Ecto neural progenitor cell (in vitro differentiated cells): ENCODE results near the gene UTP4.
A peak's percentile ranks its signal among the peaks of the same experiment; 100 is the strongest.
"Not testable (repeated sequence)": the region's sequence is repeated elsewhere in the genome, so short reads cannot be mapped to it uniquely, and the experiment has no call there.

ENCODE experiments used
- DNase-seq: peaks from one replicate; pipeline ENCODE4 v3.0.0-alpha.2; 2018; ENCODE audit warnings: low spot score

UTP4 gene

DNA sequence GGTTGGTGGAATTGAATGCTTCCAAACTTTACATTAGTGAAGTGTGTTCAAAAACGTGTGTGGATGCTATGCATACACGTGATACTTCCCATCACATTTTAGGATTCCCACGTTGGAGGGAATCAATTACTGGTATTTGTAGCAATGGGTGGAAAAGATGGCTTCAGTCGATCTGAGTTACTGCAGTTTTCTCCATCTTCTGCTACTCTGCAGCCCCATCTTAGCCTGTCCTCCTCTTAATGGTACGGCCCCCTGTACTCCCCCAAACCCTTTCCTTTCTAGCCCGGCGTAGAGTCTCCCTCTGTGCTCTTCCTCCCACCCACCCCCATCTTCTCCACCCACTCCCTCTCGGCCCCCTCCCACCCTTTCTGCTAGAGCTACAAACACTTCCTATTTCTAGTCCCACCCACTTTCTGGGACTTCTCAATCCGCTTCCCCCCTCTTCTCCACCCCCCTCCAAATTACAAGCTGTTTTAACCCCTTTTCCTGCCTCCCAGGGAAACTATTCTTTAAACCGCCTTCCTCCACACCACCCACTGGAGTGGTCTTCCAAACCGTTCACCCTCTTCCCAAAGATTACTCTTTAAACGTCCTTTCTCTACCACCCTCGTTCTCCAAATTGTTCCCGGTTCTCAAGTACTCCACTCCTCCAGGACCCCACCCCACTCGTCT, 1.1 kb upstream of the UTP4 start:
- no peak for DNase-seq

DNA sequence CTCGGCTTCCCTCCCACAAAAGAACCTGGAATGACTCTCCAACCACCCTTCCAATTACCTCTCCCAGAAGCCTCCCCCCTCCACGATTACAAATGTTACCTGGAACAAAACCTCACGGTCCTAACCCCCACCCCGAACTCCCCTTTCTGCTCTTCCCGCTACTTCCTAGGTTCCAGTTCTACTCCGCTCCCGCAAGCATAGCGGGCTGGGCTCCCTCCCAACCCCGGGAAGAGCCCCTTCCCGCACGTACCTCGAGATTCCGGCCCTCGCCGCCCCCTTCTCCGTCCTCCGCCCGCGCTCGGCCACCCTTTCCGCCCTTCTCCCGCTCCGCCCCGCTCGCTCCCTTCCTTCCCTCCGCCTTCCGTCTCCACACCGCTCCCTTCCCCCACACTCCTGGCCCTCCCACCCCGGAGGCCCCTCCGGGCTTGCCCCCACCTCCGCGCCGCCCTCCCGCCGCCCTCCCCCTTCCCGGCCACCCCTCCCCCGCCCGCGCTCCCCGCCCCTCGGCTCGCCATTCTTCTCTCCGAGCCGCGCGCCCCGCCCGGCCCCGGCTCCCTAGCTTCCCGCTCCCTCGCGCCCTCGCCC, 518 bp upstream of the UTP4 start:
- peak; percentile 93 for DNase-seq

DNA sequence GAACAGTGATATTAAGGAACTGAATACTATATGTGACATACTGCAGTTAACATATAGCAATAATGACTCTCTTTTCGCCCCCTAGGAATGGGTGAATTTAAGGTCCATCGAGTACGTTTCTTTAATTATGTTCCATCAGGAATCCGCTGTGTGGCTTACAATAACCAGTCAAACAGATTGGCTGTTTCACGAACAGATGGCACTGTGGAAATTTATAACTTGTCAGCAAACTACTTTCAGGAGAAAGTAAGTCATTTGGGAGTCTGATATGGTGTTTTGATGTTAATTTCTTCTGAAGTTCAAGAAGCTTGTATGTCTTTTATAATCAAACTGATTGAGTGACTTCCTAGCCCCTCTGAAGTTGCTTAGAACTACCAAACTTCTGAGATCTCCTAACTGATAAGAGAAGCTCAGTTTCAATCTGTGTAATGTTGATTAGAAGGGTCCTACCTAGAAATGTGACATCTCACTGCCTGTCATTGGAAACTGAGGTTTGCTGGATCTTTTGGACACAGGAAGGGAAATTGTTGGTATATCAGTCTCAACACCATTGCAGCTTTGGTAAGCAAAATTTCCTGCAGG, 1.0 kb downstream of the UTP4 start:
- DNase-seq = no peak

DNA sequence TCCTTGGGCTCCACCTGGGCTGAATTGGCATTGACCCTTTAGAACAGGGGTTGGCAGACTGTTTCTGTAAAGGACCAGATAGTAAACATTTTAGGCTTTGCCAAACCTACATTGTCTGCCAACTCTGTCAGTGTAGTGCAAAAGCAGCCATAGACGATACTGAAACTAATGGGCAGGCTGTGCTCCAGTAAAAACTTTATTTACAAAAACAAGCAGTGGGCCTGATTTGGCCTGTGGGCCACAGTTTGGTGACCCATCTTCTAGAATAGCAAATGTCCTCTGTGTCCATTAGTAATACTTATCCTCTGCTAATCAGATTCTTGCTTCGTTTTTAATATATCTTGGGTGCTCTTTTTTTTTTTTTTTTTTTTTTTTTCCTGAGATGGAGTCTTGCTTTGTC, 6.2 kb downstream of the UTP4 start:
- DNase-seq = no peak

DNA sequence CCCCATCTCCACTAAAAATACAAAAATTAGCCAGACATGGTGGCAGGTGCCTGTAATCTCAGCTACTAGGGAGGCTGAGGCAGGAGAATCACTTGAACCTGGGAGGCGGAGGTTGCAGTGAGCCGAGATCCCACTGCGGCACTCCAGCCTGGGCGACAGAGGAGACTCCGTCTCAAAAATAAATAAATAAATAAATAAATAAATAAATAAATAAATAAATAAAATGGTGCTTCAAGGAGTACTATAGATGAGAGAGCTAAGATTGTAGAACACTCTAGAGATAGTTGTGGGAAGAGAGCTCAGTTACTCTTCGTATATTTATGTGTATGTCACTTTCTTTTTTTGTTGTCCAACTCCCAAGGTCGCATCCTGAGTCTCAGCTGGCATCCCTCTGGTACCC, 7.0 kb downstream of the UTP4 start:
- not testable (repeated sequence) for DNase-seq

DNA sequence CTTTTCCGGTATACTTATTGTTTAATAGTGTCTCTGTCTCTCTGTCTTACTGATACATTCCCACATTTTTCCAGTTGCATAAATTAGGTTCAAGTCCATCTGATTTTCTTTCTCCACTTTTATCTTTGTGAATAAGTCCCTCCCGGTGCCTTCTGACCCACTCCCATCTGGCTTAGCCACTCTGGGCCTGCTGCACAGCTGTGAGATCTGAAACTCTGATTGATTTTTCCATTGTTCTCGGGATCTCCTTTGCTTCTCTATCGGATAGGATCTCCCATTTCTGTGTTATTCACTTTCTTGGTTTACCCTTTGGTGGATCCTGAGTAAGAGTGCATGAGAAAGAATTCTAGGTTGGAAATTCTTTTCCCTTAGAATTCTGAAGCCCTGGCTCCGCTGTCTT, 8.6 kb downstream of the UTP4 start:
- no peak for DNase-seq

DNA sequence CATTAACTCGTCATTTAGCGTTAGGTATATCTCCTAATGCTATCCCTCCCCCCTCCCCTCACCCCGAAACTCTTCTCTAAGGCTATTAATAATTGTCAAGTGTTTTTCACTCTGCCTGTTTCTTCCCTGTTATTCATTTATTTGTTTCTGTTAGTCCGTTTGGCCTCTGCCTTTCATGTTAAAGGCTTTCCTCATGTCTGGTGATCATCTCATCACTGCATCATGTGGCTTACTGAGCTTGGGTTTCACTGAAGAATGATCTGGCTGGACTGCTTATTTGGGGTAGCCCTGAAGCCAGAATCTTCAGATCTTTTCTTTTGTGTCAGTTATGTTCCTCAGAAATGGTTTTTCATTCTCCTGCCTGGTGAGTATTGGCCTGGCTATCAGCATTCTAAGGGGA, 9.5 kb downstream of the UTP4 start:
- DNase-seq = no peak

DNA sequence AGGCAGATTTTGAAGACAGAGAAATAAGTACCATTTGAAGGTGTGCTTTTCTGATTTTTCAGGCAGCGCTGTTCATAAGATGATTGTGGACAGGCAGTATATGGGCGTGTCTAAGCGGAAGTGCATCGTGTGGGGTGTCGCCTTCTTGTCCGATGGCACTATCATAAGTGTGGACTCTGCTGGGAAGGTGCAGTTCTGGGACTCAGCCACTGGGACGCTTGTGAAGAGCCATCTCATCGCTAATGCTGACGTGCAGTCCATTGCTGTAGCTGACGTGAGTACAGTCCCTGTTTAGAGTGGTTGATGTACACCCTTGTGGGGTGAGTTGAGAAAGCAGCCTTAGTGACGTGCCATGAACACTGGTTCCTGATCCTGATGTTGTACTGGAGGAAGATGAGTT, 10.7 kb downstream of the UTP4 start:
- DNase-seq = no peak

DNA sequence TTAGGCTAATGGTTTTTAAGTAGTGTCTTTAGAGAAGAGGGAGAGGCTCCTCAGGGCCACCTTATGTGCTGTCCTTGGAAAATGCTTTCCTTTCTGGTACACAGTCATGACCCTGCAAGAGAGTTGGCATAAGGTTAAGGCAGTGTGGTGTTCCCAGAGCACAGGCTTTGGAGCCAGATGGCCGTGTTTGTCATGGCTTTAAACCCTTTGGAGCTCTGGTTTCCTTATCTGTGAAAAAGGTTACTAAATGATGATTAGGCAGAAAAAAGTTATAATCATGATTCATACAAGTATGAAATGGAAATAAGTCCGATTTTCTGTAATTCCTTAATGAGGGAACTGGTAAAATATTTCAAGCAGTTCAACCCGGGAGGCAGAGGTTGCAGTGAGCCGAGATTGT, 13.2 kb downstream of the UTP4 start:
- DNase-seq = no peak

DNA sequence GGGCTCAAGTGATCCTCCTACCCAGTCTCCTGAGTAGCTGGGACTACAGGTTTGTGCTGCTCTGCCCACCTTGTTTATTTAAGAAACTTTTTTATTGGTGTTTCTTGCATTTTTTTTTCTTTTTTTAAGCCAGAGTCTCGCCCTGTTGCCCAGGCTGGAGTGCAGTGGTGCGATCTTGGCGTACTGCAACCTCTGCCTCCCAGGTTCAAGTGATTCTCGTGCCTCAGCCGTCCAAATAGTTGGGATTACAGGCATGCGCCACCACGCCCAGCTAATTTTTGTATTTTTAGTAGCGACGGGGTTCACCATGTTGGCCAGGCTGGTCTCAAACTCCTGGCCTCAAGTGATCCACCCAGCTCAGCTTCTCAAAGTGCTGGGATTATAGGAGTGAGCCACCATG, 17.2 kb downstream of the UTP4 start:
- not testable (repeated sequence) for DNase-seq

DNA sequence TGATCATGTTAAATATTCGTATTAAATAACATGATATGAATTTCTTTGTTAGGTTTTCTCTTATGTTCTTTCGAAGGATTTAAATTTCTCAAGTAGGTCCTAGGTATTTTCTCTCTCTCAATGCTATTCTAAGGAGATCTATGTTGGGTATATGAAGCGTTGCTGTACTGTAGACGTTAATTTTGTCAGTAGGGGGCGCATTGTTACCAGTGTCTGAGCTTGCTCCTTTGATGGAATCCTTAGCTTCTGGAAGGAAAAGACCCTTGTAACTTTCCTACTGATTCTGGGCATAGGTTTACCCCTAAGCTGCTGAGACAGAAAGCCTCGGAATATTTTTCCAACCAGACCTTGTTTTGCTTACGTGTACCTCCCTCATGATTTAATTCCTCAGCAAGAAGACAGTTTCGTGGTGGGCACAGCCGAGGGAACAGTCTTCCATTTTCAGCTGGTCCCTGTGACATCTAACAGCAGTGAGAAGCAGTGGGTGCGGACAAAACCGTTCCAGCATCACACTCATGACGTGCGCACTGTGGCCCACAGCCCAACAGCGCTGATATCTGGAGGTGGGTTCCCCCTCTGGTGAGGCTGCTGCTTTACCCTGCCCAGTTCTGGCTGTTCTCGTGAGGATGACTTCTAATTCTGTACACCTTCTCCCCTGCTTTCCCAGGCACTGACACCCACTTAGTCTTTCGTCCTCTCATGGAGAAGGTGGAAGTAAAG, 17.9 kb downstream of the UTP4 start:
- DNase-seq = peak; percentile 53

DNA sequence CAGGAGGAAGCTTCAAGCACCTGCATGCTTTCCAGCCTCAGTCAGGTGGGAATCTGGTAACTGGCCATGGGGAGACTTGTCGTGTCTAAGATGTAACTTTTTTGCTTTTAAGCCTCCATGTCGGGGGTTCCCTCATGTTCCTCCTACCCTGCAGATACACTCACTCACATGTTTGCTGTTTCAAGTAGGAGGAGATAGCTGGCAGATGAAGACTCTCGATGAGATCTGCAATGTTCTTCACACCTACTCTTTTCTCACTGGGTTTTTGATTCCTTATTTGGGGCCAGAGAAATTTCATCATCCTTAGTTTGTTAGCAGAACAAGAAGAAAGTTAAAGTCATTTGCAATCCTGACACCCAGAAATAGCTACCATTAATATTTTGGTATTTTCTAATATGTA, 24.7 kb downstream of the UTP4 start:
- no peak for DNase-seq

DNA sequence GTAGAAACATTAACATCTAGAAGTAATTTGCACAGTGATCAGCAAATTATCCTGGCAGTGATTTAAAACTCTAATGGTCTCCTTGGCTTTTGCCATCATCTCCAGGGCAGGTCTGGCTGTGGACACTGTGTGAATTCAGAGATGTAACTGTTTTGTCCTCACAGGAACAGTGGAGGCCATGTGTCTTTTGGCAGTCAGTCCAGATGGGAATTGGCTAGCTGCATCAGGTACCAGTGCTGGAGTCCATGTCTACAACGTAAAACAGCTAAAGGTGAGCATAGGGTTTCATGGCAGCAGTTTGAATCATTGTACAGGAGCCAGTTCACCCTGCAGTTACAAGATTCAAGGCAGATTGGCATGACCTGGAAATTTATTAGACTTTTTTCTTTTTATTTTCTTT, 27.7 kb downstream of the UTP4 start:
- DNase-seq = no peak

DNA sequence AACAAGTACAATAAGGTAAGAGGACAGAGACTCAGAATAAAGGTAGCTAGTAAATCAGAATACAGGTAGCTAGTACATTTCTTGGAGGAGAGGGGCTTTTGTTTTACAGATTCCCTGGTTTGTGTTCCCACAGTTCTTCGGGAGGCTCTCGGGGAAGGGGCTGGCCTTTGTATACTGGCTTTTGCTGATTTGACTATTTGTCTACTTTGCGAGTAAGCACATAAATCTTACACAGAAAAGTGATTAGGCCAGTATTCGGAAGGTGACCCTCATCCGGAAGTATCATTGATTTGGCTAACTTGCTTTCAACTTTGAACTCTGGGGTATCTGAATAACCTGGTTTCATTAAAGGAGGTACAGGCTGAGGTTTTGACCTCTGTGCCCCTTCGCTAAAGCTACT, 33.1 kb downstream of the UTP4 start:
- no peak for DNase-seq

DNA sequence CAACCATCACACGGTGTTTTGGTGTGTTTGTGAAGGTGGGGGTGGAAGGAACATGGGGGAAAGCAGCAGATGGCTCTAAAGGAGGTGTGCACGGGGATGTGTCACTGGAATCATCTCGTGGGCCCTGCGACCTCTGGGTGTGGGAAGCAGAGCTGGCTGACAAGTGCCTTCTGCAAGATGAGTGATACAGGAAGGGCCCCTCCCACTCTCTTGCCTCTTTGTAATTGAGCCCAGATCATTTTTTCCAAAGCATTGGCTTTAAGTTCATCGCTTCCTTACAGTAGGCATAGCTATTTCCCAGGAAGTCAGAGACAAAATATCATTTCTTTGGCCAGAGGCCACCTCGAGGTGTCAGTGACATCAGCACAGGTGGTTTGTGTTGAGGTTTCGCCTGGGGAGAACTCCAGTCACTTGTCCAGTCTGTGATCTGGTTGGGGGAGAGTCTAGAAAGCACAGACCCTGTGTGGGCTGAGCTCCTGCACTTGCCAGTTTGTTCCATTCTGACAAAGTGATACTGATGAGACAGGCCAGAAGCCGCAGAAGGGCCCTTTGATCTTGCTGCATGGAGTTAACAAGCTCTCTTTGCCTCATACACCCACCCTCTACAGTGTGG, 33.9 kb downstream of the UTP4 start:
- no peak for DNase-seq

DNA sequence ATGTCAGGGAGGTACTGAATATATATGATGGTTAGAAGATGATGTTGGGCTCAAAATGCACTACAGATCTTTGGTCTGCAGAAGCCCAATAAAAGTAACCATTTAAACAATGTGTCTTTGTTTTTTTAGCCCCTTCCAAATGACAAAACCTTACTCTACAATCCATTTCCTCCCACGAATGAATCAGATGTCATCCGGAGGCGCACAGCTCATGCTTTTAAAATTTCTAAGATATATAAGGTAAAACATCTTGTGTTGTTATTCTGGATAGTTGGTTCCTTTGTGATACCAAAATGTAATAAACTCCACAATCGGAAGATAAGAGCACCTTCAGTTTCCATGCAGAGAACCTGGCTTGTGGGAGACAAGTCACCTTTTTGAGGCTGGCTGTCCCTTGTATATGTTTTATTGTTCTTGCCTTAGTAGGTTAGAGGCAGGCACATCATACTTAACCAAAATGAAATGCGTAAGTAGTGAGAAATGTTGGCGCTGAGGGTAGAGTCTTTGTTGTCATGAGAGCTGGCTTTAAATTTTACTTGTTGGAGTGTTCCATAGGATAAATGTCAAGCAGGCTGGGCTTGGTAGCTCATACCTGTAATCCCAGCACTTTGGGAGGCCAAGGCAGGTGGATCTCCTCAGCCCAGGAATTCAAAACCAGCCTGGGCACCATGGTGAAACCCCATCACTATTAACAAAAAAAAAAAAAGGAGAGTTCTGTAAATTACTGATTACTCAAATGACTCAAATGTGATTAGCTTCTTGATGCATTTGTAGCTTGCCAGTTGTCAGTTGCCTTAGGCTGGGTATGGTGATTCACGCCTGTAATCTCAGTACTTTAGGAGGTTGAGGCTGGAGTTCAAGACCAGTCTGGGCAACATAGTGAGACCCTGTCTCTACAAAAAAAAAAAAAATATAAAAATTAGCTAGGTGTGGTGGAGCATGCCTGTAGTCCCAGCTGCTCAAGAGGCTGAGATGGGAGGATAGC, 34.8 kb downstream of the UTP4 start:
- DNase-seq = no peak

DNA sequence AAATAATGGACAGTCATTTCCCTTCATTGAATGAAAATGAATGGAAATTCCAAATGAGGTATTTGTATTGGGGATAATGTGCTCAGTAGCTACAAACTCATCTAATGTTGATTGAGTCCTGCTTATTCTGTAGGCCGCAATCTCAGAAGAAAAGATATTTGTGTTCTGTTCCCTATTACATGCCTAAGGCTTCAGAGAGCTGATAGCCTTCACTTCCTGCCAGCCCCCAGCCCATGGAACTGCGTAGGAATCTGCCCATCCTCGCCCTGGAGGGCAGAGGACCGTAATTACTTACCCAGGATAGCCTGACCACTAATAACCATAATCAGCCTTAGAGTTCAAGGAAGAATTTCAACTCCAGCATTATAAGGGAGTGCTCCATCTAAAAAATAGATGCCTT, 36.6 kb downstream of the UTP4 start:
- DNase-seq = no peak

DNA sequence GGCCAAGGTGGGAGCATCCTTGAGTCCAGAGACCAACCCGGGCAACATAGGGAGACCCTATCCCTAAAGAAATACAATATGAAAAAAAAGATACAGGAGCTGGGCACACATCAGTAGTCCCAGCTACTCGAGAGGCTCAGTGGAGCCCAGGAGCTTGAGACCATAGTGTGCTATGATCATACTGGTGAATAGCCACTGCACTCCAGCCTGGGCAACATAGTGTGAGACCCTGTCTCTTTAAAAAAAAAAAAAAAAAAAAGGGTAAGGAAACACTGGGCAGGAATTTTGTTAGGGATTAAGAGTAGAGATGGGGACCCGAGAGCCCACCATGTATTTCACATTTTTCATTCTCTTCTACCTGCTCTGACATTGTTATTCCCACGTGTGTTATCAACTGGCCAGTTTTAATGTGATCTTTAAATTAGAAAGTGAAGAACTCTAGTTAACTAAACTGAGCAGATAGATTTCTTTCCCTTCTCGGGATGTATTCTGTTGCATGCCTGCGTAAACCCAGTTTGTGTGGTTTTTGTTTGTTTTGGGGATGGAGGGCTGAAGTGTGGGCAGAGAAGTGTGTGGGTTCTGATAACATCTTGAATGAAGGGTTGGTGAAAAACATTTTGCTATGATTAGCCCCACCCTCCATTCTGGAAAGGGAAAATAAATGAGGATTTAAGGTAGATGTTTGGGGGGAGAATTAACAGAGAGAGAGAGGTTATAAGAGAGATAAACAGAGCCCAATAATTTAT, 37.3 kb downstream of the UTP4 start:
- no peak for DNase-seq

DNA sequence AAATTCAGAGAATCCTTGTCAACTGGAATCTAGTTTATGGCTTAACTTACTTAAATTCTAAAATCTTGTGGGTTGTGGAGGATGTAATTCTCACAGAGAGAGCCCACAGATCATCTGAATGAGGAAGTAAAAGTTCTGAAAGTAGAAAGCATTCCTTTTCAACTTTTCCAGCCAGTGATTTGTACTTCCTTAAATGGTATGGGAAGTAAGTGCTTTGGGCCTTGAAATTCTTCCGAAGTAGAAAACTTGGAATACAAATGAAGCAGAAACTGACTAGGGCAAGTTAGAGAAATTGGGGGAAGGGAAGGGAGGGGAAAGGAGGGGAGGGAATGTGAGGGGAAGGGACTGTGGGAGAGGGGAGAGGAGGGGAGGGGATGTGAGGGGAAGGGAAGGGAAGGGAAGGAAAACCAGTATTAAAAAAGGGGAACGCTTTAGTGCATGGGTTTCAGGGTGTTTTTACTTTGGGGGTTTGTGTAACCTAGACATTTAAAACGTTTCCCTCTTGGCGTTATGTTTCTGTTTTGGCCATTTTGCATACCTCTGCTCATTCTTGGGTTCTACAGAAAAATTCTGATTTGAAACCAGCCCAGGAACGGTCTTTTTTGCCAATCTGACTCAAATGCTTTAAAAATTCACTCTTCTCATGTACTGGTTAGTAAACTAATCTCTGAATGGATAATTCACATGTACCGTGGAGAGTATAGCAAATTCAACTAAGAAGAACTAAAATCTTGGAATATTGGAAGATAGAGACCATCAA, 39.1 kb downstream of the UTP4 start:
- DNase-seq = no peak
